Measurements from ENCODE around the gene ARFGEF2.

ARFGEF2 gene

GRCh38 chr20:49045440-49046086 lies 124.1 kb downstream of the ARFGEF2 start:
- Histone ChIP-seq H3K4me3 (ENCODE audit: low read length) (peak overlapping the region; percentile 82), H3K79me2 (ENCODE audit: low read length) (peaks cover 49% of the 10 kb centered on the region), H3K9me3 (ENCODE audit: insufficient read depth, low read length) (no peaks in the 10 kb centered on the region), H3K4me1 (ENCODE audit: low read length) (peaks cover 22% of the 10 kb centered on the region), H3K27ac (ENCODE audit: low read length) (peak overlapping the region; percentile 79), H2AFZ (ENCODE audit: low read depth, low read length) (peak overlapping the region; percentile 53), H3K9ac (ENCODE audit: low read length) (peak overlapping the region; percentile 90), H4K20me1 (ENCODE audit: insufficient read depth, low read length) (peaks cover 30% of the 10 kb centered on the region), H3K4me2 (ENCODE audit: low read length) (peak overlapping the region; percentile 82), H3K36me3 (replicated peaks; ENCODE audit: low read depth, low read length) (peaks cover 24% of the 10 kb centered on the region), H3K27me3 (ENCODE audit: low read depth, low read length) (no peaks in the 10 kb centered on the region)
- TF ChIP-seq CTCF (IDR thresholded peaks at IDR 0.05; ENCODE audit: low read depth, low read length) (no peak), EZH2phosphoT487 (IDR thresholded peaks at IDR 0.05; ENCODE audit: low read depth) (no peak)

GRCh38 chr20:49046087-49046900 lies 124.8 kb downstream of the ARFGEF2 start, which contains the start of gene CSE1L:
TSS of gene CSE1L (plus strand) at chr20:49046312. CDS start at chr20:49058464, 12,152 bp downstream.
- no peaks in the 10 kb centered on the region for H3K9me3 ChIP-seq (ENCODE audit: insufficient read depth, low read length)
- H3K4me1 ChIP-seq (ENCODE audit: low read length) = peaks cover 22% of the 10 kb centered on the region
- H3K36me3 ChIP-seq (replicated peaks; ENCODE audit: low read depth, low read length) = peaks cover 32% of the 10 kb centered on the region
- H3K27ac ChIP-seq (ENCODE audit: low read length) = peak within 1 kb of the TSS; percentile 79
- TF ChIP-seq EZH2phosphoT487 (IDR thresholded peaks at IDR 0.05; ENCODE audit: low read depth) (no peak), CTCF (IDR thresholded peaks at IDR 0.05; ENCODE audit: low read depth, low read length) (no peak)
- H3K79me2 ChIP-seq (ENCODE audit: low read length) = peaks cover 57% of the 10 kb centered on the region
- no peaks in the 10 kb centered on the region for H3K27me3 ChIP-seq (ENCODE audit: low read depth, low read length)
- H4K20me1 ChIP-seq (ENCODE audit: insufficient read depth, low read length) = peaks cover 38% of the 10 kb centered on the region
- peak within 1 kb of the TSS; percentile 97 for H3K4me2 ChIP-seq (ENCODE audit: low read length)
- H2AFZ ChIP-seq (ENCODE audit: low read depth, low read length) = peak within 1 kb of the TSS; percentile 53
- peak within 1 kb of the TSS; percentile 82 for H3K4me3 ChIP-seq (ENCODE audit: low read length)
- H3K9ac ChIP-seq (ENCODE audit: low read length) = peak within 1 kb of the TSS; percentile 90

- Histone ChIP-seq H3K4me1 (ENCODE audit: low read length) (peaks cover 53% of the 10 kb centered on the region), H3K27me3 (ENCODE audit: low read depth, low read length) (no peaks in the 10 kb centered on the region), H3K27ac (ENCODE audit: low read length) (no peak overlapping the region), H3K4me3 (ENCODE audit: low read length) (no peak overlapping the region), H4K20me1 (ENCODE audit: insufficient read depth, low read length) (peaks cover 93% of the 10 kb centered on the region), H2AFZ (ENCODE audit: low read depth, low read length) (no peak overlapping the region), H3K9me3 (ENCODE audit: insufficient read depth, low read length) (no peaks in the 10 kb centered on the region), H3K36me3 (replicated peaks; ENCODE audit: low read depth, low read length) (peaks cover 65% of the 10 kb centered on the region), H3K9ac (ENCODE audit: low read length) (no peak overlapping the region), H3K4me2 (ENCODE audit: low read length) (no peak overlapping the region), H3K79me2 (ENCODE audit: low read length) (peaks cover 100% of the 10 kb centered on the region)
- TF ChIP-seq CTCF (IDR thresholded peaks at IDR 0.05; ENCODE audit: low read depth, low read length) (no peak), EZH2phosphoT487 (IDR thresholded peaks at IDR 0.05; ENCODE audit: low read depth) (no peak)
Measured at GRCh38 chr20:49052334-49052733, 130.8 kb downstream of the ARFGEF2 start.

GRCh38 chr20:49054056-49054643 lies 132.6 kb downstream of the ARFGEF2 start:
- H2AFZ ChIP-seq (ENCODE audit: low read depth, low read length) = no peak overlapping the region
- no peak overlapping the region for H3K4me3 ChIP-seq (ENCODE audit: low read length)
- peaks cover 39% of the 10 kb centered on the region for H3K4me1 ChIP-seq (ENCODE audit: low read length)
- TF ChIP-seq CTCF (IDR thresholded peaks at IDR 0.05; ENCODE audit: low read depth, low read length) (no peak), EZH2phosphoT487 (IDR thresholded peaks at IDR 0.05; ENCODE audit: low read depth) (no peak)
- peak overlapping the region; percentile 16 for H3K27ac ChIP-seq (ENCODE audit: low read length)
- peaks cover 100% of the 10 kb centered on the region for H3K79me2 ChIP-seq (ENCODE audit: low read length)
- peak overlapping the region; percentile 16 for H3K4me2 ChIP-seq (ENCODE audit: low read length)
- H3K9ac ChIP-seq (ENCODE audit: low read length) = no peak overlapping the region
- peaks cover 91% of the 10 kb centered on the region for H4K20me1 ChIP-seq (ENCODE audit: insufficient read depth, low read length)
- H3K36me3 ChIP-seq (replicated peaks; ENCODE audit: low read depth, low read length) = peaks cover 62% of the 10 kb centered on the region
- no peaks in the 10 kb centered on the region for H3K27me3 ChIP-seq (ENCODE audit: low read depth, low read length)
- H3K9me3 ChIP-seq (ENCODE audit: insufficient read depth, low read length) = no peaks in the 10 kb centered on the region
